GM12872 (cell line): ENCODE data around the gene HOATZ.

Experiments
- CTCF ChIP-seq: IDR thresholded peaks from 3 replicates; pipeline ENCODE4 v1.5.1; 2011; ENCODE audit warnings: low read depth, mild to moderate bottlenecking, low read length, moderate library complexity; ENCODE audit not compliant: insufficient read depth

HOATZ gene

GRCh38 chr11:111477898-111478297 is 36.7 kb upstream of the HOATZ start:
- TF ChIP-seq CTCF: no peak

GRCh38 chr11:111479666-111480065 is 34.9 kb upstream of the HOATZ start:
- no peak for TF ChIP-seq CTCF

- TF ChIP-seq CTCF: no peak
These were observed 31.1 kb upstream of the HOATZ start for GRCh38 chr11:111483431-111483830.

DNA sequence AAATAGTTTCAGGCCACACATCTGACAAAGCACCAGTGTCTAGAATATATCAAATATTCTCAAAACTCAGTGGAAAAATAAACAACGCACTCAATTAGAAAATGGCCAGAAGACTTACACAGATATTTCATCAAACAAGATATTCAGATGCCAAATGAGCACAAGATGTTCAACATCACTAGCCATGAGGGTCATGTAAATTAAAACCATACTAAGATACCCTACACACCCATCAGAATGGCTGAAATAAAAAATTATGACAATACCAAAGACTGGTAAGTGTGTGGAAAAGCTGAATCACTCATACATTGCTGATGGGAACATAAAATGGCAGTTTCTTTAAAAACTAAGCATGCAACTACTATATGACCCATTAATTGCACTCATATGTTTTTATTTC is 24.1 kb upstream of the HOATZ start:
- TF ChIP-seq CTCF: no peak

DNA sequence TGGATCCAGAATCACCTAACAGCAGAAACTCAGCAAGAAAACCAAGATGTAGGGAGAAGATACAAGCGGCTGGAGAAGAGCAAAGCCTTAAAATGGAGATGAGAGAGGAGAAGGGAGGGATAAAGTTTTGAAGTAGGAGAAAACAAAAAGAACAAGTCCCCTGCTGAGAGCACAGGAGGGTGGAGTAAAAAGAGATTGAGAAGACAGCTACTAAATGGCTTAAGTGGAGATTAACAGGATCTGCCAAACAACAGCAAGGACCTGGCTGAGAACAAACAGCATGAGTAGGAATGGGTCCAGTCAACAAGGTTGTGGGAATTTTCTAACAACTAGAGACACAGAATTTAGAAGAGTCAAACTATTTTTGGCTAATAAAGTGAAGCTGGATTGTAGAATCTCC is 20.5 kb upstream of the HOATZ start:
- no peak for TF ChIP-seq CTCF

- no peak for TF ChIP-seq CTCF
These were observed 15.1 kb upstream of the HOATZ start for GRCh38 chr11:111499483-111499882.

- no peak for TF ChIP-seq CTCF
These were observed 14.1 kb upstream of the HOATZ start for GRCh38 chr11:111500481-111500880.

DNA sequence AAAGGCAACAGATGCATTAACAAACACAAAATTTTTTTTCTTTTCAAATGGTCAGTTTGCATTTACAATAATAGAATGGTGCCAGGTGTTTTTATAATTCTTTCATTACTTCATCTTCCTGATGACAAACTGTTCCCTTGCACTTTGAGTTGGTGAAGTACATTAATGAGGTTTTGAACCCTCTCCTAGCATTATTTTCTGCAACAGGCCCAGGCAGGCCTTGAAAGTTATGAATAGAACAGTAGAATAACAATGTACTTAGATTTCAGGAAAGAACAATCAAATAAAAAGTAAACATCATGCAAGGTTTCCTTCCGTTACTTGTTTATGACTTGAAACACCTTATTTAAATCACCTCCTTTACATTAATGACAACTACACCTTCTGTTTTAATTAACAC is 12.0 kb upstream of the HOATZ start:
- no peak for TF ChIP-seq CTCF
